Medulla oblongata (tissue), 1 donor: Measurements from ENCODE around the gene GNG7.
"Not testable (repeated sequence)": the region's sequence is repeated elsewhere in the genome, so short reads cannot be mapped to it uniquely, and the experiment has no call there.

Source experiments
- DNase-seq: peaks from one replicate; pipeline ENCODE4 v3.0.0-alpha.2; 2015; ENCODE audit errors: extremely low spot score

GNG7 gene

GRCh38 chr19:2484178-2484937 is 218.1 kb downstream of the GNG7 start:
- no peak for DNase-seq

- DNase-seq = no peak
Observed at GRCh38 chr19:2483484-2484151, 218.9 kb downstream of the GNG7 start.

GRCh38 chr19:2483084-2483483 is 219.4 kb downstream of the GNG7 start:
- DNase-seq = no peak

GRCh38 chr19:2482354-2483038 is 220.0 kb downstream of the GNG7 start:
- DNase-seq = no peak

GRCh38 chr19:2481466-2481865 is 221.0 kb downstream of the GNG7 start:
- no peak for DNase-seq

- DNase-seq = no peak
Observed at GRCh38 chr19:2479556-2480194, 222.8 kb downstream of the GNG7 start.

- DNase-seq = peak; percentile 56
Observed at GRCh38 chr19:2478756-2479555, 223.5 kb downstream of the GNG7 start.

- peak; percentile 40 for DNase-seq
Observed at GRCh38 chr19:2478278-2478755, 224.2 kb downstream of the GNG7 start.

GRCh38 chr19:2477732-2478191 is 224.7 kb downstream of the GNG7 start:
- DNase-seq = peak; percentile 51

GRCh38 chr19:2477141-2477710 is 225.3 kb downstream of the GNG7 start:
- no peak for DNase-seq

GRCh38 chr19:2476451-2477140 is 225.9 kb downstream of the GNG7 start:
- DNase-seq = peak; percentile 56

- DNase-seq = peak; percentile 99
Observed at GRCh38 chr19:2475702-2476450, 226.6 kb downstream of the GNG7 start, which contains the start of gene GADD45B. Gene GADD45B (plus strand): TSS chr19:2476127. CDS start chr19:2476359, 232 bp downstream.

- DNase-seq = peak; percentile 35
Observed at GRCh38 chr19:2475018-2475701, 227.3 kb downstream of the GNG7 start.

- DNase-seq = peak; percentile 85
Observed at GRCh38 chr19:2474232-2475017, 228.1 kb downstream of the GNG7 start.

- not testable (repeated sequence) for DNase-seq
Observed at GRCh38 chr19:2469915-2470200, 232.6 kb downstream of the GNG7 start.

GRCh38 chr19:2469102-2469914 is 233.2 kb downstream of the GNG7 start:
- DNase-seq = no peak

GRCh38 chr19:2468596-2468995 is 233.9 kb downstream of the GNG7 start:
- DNase-seq = no peak
